HG03571 (cell line): ENCODE measurements around the gene TULP4.
"Not testable (repeated sequence)": the region's sequence is repeated elsewhere in the genome, so short reads cannot be mapped to it uniquely, and the experiment has no call there.

Source experiments
- ATAC-seq: cut with Tn5 transposase; IDR thresholded peaks from one replicate; pipeline ENCODE4 v1.9.1; 2021; ENCODE audit not compliant: unreplicated experiment

The TULP4 gene

GRCh38 chr6:158324136-158324535 is 11.9 kb downstream of the TULP4 start:
- no peak for ATAC-seq

- ATAC-seq = no peak
Measured at GRCh38 chr6:158327211-158327610, 14.9 kb downstream of the TULP4 start.

GRCh38 chr6:158328952-158329351 is 16.7 kb downstream of the TULP4 start:
- ATAC-seq = no peak

- no peak for ATAC-seq
Measured at GRCh38 chr6:158329531-158329930, 17.3 kb downstream of the TULP4 start.

GRCh38 chr6:158330016-158330415 is 17.8 kb downstream of the TULP4 start:
- ATAC-seq = no peak

GRCh38 chr6:158332237-158332636 is 20.0 kb downstream of the TULP4 start:
- no peak for ATAC-seq

GRCh38 chr6:158333094-158333493 is 20.8 kb downstream of the TULP4 start:
- ATAC-seq = no peak

- no peak for ATAC-seq
Measured at GRCh38 chr6:158334534-158334933, 22.3 kb downstream of the TULP4 start.

GRCh38 chr6:158337332-158337731 is 25.1 kb downstream of the TULP4 start:
- no peak for ATAC-seq

- no peak for ATAC-seq
Measured at GRCh38 chr6:158338311-158339112, 26.2 kb downstream of the TULP4 start.

- ATAC-seq = not testable (repeated sequence)
Measured at GRCh38 chr6:158339197-158339596, 26.9 kb downstream of the TULP4 start.

- ATAC-seq = no peak
Measured at GRCh38 chr6:158340252-158340651, 28.0 kb downstream of the TULP4 start.

- ATAC-seq = peak; percentile 64
Measured at GRCh38 chr6:158344534-158344933, 32.3 kb downstream of the TULP4 start.

GRCh38 chr6:158345444-158345843 is 33.2 kb downstream of the TULP4 start:
- not testable (repeated sequence) for ATAC-seq

GRCh38 chr6:158347335-158347734 is 35.1 kb downstream of the TULP4 start:
- no peak for ATAC-seq

- ATAC-seq = not testable (repeated sequence)
Measured at GRCh38 chr6:158348737-158349504, 36.7 kb downstream of the TULP4 start.

GRCh38 chr6:158349505-158350275 is 37.4 kb downstream of the TULP4 start:
- not testable (repeated sequence) for ATAC-seq

- not testable (repeated sequence) for ATAC-seq
Measured at GRCh38 chr6:158350731-158351130, 38.5 kb downstream of the TULP4 start.

GRCh38 chr6:158353883-158354877 is 41.9 kb downstream of the TULP4 start:
- ATAC-seq = no peak
